DMS114 treated with DMSO at 0.1 percent for 48 hours (cell line): Measurements from ENCODE around the gene ARHGEF6.
"Not testable (repeated sequence)": the region's sequence is repeated elsewhere in the genome, so short reads cannot be mapped to it uniquely, and the experiment has no call there.

Experiments used
- DNase-seq: peaks from one replicate; lab custom pipeline; 2025; ENCODE audit not compliant: unreplicated experiment; lab: John Stamatoyannopoulos, UW

The ARHGEF6 gene

DNA sequence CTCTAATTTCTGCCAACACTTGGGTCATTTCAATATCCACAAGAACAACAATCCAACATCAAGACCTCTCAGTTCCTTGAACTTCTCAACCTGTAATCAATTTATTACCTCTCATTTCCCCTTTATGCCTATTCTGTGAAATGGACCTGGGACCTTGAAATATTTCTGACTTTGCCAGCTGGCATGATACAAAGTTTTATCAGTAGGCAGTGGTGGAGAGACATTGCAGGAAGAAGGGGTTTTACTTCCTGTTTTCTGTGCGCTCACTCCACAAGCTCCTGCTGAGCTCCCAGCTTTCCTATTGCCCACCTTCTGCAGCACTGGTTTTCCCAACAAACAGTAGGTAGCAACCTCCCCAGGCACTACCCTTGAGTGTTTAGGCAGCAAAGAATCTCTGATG lies 3.5 kb upstream of the ARHGEF6 start:
- DNase-seq = no peak

DNA sequence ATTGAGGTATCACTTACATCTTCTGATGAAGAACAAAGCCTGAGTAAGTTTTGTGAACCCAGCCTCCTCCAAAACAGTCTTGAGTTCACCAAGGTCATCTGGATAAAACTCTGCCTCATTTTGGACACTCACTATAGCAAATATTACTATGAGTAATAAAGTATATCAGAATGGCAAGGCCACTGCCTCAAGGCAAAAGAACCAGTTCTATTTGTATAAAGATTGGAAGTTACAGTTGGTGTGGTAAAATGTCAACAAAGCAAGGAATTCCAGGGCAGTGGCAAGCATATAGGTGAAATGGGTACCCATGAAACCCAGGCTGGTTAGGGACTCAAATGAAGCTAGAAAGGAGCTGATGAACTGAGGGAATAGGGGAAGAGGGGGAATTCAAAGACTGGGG lies 2.4 kb upstream of the ARHGEF6 start:
- DNase-seq = no peak

DNA sequence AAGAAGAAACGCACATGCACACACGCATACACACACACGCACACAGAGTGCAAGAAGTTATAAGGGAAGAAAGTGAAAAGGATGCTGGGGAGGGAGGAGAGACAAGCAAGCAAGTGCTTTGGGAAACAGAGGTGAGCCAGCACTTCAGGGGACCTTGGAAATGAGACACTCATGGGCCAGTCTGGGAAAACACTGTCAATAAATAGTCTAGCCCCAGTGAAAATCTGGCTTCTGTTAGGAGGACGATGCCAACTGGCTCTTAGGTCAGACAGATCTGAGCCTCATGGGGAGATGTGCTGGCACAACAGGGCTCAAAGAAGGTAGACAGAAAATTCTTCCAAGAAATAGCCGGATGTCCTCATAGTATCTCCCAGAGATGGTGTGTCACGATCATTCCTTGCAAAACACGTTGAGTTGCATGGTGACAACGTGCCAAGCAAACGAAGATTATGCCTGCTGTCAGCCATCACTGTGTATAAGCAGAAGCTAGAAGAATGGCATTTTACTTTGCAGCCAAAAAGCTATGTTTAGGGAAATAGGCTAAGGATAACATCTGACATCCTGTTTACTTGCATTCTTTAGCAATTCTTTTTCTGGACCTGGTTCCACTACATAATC lies 557 bp upstream of the ARHGEF6 start:
- DNase-seq = no peak

DNA sequence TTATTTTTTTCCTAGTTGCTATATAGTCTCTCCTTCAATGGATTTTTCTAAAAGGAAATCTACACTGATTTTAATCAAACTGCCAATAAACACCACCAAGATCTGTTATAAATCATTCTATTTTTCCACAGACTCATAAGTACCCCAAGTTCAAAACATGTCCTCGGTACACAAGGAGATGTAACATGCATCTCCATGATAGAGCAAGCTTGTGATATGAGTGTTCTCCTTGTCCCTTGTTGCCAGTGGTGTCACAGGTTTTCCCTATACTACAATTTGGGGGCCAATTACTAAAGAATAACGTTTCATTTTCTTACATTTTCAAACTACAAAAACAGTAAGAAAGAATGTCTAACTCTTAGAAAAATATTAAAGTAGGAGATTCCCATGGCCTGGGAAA lies 491 bp downstream of the ARHGEF6 start:
- DNase-seq = no peak

DNA sequence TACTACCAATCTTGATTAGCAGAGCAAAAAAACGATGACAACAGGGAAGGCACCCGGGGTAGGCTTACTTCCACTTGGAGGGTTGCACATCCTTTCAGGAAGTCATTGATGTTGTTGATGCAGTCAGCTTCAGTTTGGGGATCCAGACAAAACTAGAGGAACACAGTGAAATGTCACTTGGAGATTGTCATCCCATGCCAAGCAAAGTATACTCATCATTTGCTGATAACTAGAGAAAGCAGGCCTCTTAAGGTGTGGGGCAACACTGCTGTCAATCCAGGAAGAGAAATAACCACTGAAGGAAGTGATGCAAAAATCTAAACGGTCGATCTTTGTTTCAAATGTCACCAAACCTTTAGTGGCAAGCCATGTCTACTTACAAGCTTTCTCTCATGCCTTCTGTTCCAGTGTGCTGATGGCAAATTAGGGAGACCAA lies 1.4 kb downstream of the ARHGEF6 start:
- no peak for DNase-seq

DNA sequence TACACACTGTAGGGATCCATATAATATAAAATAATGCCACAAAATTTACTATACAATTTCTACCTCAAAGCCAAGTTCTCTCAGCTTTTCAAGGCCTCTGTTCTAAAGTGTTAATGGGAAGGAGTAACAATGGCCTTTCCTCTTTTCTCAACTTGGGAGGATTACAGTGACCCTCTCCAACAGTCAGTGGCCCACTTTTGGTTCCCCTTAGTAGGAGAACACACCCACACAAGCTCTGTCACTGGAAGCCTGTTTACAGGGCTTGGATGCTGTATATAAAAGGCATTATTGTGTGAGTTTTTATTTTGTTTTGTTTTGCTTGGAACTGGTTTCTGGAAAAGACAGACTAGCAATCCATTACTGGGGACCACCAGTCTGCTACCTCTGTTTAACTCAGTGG lies 1.8 kb downstream of the ARHGEF6 start:
- DNase-seq = no peak

DNA sequence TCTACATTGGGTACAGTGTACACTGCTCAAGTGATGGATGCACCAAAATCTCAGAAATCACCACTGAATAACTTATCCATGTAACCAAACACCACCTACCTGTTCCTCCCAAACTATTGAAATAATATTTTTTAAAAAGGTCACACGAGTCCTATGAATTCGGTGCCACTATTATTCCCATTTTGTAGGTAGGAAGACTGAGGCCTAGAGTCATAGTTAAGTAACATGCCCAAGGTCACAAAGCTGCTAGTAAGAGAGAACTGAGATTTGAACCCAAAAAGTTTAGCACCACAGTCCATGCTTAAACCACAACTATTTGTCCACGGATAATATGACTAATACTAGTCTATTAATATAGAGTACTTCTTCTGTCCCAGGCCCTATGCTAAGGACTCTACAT lies 2.7 kb downstream of the ARHGEF6 start:
- no peak for DNase-seq

DNA sequence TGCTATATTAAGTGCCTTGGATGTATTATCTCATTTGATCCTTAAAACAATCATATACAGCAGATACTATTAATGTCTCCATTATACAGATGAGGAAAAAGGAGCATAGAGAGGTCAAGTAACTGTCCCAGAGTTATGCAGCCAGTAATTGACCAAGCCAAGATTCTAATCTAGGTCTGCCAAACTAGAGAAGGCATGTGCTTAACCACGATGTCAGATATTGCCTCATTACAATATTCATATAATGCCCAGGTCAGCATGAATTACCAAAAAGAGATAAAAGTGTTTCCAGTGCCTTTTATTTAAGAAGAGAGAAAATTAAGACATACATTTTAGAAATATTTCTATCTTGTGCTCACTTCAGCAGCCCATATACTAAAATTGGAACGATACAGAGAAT lies 7.1 kb downstream of the ARHGEF6 start:
- no peak for DNase-seq

DNA sequence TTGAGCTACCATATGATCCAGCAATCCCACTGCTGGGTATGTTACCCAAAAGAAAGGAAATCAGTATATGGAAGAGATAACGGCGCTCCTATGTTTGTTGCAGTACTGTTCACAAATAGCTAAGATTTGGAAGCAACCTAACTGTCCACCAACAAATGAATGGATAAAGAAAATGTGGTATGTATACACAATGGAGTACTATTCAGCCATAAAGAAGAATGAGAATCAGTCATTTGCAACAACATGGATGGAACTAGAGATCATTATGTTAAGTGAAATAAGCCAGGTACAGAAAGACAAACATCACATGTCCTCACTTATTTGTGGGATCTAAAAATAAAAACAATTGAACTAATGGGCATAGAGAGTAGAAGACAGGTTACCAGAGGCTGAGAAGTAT lies 8.9 kb downstream of the ARHGEF6 start:
- DNase-seq = not testable (repeated sequence)

DNA sequence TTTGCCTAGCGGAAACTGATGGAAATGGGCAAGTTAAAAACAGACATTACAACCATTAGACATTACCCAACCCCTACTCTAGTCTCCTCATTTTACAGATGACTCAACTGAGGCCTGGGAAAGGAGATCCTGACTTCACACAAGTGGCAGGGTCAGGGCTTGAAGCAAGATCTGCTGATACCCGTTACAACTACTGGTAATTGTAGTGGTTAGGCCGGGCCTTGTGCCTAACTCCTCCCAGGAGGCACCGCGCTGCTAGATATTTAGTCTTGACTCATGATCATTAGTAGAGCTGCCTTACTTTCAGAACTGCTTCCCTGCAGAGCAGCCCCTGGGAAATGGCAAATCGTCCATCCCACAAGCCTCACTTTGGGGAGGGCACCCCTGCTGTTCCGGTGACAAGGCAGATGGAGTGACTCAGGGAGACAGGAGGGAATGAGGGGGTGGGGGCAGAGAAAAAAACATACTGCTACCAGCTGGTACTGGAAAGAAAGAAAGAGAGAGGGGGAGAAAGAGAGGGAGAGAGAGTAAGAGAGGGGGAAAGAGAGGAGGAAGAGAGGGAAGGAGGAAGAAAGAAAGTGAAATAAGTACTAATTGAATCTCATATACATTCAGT lies 12.2 kb downstream of the ARHGEF6 start:
- DNase-seq = no peak

DNA sequence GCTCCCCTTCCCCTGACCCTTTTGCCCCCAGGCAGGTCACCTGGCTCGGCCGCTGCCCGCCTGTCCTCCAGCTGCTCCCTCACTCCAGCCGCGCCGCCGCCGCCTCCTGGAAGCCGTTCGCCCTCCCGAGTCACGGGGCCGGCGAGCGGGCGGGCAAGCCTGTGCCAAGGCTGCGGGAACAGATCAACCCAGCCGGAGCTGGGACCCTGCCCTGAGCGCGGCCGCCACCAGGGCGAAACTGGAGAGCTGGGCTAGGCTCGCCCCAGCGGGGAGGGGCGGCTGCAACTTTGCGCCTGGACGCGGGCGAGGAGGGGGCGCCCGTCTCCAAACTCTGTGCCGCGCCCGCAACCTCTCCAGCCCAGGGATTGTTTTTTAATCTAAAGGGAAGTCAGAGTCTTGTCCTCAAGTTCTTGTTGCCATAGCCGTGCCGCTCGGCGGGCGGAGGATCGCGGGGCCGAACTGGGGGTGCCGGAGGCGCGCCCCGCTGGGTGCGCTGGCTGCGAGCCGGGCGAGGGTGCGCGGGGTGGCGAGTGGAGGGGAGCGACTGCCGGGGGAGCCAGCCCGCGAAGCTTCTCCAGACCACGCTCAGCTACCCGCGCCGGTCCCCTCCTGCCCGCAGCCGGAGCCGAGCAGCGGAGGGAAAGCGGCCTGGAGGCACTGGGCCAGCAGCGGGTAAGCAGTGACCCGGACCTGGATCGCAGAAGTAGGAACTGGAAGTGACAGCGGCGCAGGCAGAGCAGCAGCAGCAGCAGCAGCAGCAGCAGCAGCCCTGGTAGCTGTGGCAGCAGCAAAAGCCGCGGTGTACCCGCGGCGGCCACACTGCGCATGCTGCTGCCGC lies 13.4 kb downstream of the ARHGEF6 start:
- peak; percentile 7 for DNase-seq

DNA sequence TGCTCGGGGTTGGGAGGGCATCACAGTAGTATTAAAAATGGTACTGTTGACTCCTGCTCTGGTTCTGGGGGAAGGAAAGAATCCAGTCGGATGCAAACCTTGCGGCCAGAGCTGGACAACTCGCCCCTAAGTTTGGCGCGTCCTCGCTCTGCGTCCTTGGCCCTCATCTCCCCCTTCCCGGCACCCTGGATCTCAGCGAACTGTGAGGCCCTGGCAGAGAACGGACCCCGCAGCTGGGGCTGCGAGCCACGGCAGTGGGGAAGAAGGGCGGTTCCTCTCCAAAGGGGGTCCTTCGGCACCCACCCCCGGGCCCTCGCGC lies 14.0 kb downstream of the ARHGEF6 start:
- DNase-seq = no peak

DNA sequence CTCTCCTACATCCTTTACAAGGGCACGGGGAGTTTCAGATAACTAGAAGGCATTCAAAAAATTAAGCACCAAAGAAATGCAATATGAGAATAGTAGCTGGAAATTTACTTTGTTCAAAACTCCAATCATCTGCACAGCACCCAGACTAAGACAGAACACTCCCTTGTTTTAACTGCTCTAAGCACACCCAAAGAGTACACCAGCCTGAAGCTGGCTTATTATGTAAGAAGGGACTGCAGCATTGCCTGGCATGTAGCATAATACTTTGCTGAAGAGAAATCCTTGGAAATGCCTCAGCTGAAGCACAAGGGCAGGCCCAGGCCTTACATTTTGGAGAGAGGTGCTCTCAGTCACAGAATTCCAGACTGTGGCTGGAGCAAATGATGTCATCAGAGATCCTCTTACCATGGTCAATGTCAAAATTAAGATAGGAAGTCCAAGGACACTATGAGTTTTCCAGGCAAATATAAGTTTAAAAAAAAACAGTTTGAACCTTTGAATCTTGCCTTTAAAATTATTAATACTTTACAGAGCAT lies 14.8 kb downstream of the ARHGEF6 start:
- DNase-seq = no peak

DNA sequence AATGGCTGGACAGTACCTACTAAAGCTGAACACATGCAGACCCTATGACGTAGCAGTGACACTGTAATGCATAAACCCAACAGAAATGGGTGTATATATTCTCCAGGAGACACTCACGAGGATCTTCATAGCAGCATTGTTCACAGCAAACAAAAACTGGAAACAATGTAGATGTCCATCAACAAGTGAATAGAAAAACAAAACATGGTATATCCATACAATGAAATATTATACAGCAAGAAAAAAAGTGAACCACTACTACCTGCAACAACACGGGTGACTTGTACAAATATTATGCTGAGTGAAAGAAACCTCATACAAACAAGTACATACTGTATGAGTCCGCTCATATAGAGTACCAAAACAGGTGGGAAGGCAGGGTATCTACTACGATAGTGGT lies 16.5 kb downstream of the ARHGEF6 start:
- no peak for DNase-seq

DNA sequence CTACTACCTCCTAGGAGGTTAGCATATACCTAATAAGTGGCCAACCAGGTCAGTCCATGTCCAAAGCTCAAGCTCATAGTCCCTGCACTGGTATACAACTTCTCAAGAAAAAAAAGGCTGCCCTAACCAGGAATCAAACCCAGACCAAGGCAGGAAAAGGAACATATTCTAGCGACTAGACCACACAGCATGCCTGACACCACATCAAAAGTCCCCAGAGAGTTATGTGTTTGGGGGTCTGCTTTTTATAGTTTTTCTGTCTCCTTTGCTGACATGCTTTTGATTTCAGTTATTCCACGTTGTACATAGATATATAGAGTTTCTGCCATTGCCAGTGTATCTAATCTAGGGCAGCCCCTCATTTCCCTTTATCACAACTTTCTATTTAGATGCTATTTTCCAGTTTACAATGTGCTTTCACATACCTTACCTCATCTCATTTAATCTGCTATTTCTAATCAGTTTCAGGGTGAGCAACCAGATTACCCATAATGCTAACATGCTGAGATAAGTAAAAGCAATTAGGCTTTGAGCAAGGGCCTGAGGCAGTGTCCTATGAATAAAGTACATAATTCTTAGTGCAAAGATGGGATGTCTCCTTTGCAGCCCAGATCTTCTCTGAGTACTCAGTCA lies 17.8 kb downstream of the ARHGEF6 start:
- DNase-seq = no peak

DNA sequence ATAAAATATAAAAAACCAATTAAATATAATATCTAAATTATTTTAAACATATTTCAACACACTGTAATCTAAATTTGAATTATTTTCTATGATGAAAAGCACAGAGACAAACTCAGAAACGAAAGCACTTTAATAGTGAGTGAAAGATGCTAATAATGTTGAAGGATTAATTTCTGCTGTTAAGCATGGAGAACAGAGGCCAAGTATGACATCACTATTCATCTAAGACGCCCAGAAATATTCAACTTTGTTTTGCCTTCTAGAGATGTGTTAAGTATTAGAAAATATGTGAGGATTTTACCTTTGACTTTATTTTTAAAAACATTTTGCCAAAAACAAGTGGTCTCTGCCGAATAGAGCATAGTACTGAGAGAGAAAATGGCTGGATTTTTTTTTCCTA lies 19.3 kb downstream of the ARHGEF6 start:
- DNase-seq = no peak

DNA sequence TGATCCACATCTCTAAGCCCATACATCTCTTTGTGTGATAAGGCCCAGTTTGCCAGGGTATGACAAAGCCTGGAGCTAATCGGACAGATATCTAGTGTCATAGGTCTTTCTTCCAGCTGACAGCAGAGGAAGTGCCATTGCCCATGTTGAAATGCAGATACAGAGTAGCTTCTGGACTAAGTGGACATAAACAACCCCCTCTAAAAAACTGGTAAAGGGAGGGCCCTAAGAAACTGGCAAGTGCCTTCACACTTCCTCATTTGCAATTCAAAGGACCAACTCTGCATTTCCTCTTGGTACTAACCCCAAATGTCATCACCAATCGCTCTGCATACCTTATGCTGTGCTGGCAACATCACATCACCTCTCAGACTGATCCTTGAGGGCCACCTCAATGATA lies 20.8 kb downstream of the ARHGEF6 start:
- no peak for DNase-seq

DNA sequence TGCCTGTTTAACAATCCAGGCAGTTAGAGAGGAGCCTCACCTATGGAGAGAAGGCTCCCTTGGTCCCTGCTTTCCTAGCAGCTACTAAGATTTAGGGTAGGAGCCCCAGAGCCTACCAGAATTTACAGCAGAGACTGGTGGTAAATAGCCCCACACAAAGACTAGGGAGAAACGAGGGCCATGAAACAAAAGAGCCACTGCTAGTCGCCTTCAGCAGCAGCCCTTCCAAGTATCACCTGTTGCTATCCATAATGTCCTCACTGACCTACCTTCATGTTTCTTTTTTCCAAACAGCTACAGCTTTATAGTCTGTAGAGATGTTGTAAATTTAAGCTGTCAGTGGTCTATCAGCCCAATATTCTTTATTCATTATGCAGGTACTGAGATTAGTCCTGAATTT lies 25.3 kb downstream of the ARHGEF6 start:
- no peak for DNase-seq

DNA sequence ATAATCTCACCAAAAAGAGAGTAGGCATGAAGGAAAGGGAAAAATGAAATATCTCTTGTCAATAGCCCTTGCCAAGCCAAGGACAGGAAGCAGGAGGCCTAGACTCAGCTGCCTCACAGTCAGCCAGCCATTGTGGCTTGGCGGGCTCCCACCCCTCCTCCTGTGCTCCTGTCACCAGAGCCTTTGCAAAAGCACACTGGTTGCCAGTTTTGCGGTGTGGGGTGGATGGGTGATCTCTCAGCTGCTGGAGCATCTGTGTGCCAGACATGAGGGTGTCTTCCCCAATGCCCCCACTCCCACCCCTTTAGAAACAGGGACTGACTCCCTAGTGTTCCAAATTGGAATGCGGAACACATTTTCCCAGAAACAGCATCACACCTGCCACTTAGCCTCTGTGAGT lies 26.1 kb downstream of the ARHGEF6 start:
- DNase-seq = no peak

DNA sequence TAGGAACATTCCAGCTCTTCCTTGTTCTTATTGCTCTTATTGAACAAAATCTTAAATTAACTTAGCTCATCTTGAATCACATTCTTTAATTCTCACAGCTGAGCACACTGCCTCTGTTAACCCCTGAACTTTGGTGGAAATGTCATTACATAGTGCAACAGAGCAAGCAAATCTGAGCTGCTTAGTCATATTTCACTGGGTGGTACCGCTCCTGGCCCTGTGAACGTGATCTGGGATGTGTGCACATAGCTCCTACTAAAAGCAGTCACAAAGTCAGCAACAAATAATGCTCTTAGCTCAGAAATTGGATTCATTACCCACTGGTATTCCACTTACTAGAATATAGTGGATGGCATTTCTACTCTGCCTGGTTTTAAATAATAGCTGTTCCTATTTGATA lies 27.9 kb downstream of the ARHGEF6 start:
- no peak for DNase-seq

DNA sequence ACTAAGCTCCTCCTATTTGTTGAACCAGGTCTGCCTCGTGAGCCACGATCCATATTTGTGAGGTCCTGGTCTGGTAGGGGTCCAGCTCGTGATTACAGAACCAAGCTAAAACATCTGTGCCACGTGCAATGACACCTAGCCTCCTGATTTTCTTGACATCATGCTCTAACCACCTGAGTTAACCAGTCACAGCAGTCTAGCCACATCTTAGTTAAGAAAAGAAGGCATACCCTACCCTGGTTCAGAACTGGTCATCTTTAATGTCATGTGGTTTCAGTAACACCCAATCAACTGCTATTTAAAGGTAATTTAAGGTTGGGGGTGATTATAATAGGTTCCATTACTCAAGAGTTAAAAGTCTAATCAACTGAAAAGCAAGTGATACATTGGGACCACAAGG lies 28.4 kb downstream of the ARHGEF6 start:
- no peak for DNase-seq

DNA sequence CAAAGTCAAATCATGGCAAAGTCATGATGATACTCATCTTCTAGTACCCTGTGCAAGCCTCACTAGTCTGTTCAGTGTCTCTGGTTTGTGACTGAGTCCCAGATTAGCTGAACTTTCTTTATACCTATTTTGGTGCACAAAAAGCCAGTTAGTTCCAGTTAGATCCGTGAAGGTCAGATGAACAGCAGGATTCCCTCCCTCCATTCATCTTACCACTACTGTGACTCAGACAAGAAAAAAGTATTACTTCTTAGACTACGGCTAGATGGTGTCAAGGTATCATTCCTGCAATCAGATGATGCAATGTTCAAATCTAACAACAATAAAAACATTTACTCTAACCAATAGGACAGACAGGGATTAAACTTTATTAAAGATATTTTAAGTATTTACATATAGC lies 30.4 kb downstream of the ARHGEF6 start:
- no peak for DNase-seq
